Ascending aorta (tissue), 2 donors: ENCODE results near the gene ENPP5. TPM values are rescaled to one million over a fixed set of nuclear protein-coding genes. Genes with fewer than 3 reads are reported as not detected.

Source experiments
- DNase-seq, 2 donors: peaks; one replicate each; pipeline ENCODE4 v3.0.0-alpha.2; 2019; ENCODE audit warnings: low spot score in 2 of 2
- H3K27ac ChIP-seq, 2 donors: fragments of 200-600 bp; sonication (generic); one replicate each; pipeline ENCODE4 v1.5.1; 2016 to 2017; ENCODE audit warnings: mild to moderate bottlenecking in 1 of 2
- H3K27me3 ChIP-seq: fragments of 200-600 bp; sonication (generic); one replicate; pipeline ENCODE4 v1.5.1; 2017
- H3K36me3 ChIP-seq, 2 donors: fragments of 200-600 bp; sonication (generic); one replicate each; pipeline ENCODE4 v1.5.1; 2016
- H3K4me1 ChIP-seq, 2 donors: fragments of 200-600 bp; sonication (generic); one replicate each; pipeline ENCODE4 v1.5.1; 2016 to 2017; ENCODE audit warnings: mild to moderate bottlenecking in 1 of 2
- H3K4me3 ChIP-seq, 2 donors: fragments of 200-600 bp; sonication (generic); one replicate each; pipeline ENCODE4 v1.5.1; 2016 to 2017; ENCODE audit warnings: mild to moderate bottlenecking in 1 of 2
- H3K9me3 ChIP-seq, 2 donors: fragments of 200-600 bp; sonication (generic); one replicate each; pipeline ENCODE4 v1.5.1; 2016
- CTCF ChIP-seq, 3 experiments: fragments of 200-600 bp in 2 of 3; fragments of 450-650 bp in 1 of 3; sonication (generic) in 2 of 3; IDR thresholded peaks; one replicate each; pipeline ENCODE4 v1.5.1; 2016 to 2019; ENCODE audit warnings: antibody characterized with exemption in 3 of 3, mild to moderate bottlenecking in 1 of 3, moderate library complexity in 1 of 3
- intact Hi-C: fragments of 100-400 bp; cut with DNase I; formaldehyde crosslinking; loops from one replicate; pipeline ENCODE4 v1.15.1; 2023
- total RNA-seq: library from RNA; depleted of rRNA; stranded (reverse); fragments of >200 nt; gene quantifications from one replicate; pipeline ENCODE4 v1.1.0, GENCODE V29; 2016

The ENPP5 gene
- 0.53 TPM for total RNA-seq

DNA sequence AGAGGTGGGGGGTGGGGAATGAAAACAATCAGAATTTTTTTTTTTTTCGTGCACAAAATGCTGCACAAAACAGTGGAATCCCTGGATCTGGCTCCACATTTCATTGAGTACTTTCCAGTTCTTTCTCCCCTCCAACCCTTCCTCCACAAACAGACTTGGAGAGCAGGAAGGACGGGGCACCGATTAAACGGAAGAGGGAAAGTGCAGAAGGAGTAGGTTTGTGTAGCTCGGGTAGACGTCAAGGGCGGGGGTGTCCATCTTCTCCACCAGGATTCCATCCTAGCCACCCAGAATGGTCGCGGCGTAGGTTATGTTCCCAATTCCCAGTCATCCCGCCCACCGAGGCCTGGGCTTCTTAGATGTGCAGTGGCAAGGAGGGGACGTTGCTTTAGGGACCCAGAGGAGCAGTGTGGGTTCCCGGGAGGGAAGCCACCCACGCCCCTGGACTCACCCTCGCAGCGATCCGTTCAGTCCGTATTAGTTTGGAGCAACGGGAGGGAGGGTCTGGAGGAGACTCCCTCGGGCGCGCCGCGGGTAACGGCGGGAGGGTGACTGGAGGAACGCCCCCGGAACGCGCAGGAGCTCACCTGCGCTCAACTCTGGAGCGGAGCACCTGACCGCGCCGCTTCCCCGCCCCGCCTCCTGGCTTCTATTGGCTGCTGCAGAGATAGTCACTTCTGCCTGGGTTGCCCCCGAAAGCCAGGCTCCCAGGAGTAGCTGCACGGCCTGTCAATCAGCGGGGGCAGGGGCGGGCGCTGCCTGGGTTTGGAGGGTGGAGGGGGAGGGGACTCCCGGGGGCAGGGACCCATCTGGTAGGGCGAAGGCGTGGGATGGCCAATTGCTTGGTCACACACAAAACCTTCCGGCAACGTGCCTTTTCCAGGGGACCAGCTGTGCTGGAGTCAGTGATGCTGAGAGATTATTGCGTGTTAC lies at the start of gene ENPP5:
TSS of gene ENPP5 (minus strand) at position 624 of the 933 bp plus-strand sequence. CDS start 2,718 bp downstream, outside the sequence.
- TF ChIP-seq CTCF (IDR thresholded peaks at IDR 0.05): no peak
- Histone ChIP-seq H3K36me3 (no peaks in the 10 kb centered on the region), H3K27ac (no peak within 1 kb of the TSS), H3K4me3 (peak within 1 kb of the TSS; percentile 52 to 74), H3K27me3 (no peaks in the 10 kb centered on the region), H3K9me3 (no peaks in the 10 kb centered on the region), H3K4me1 (no peaks in the 10 kb centered on the region)
- intact Hi-C loops: no loop called here
- DNase-seq: peak; percentile 44 to 83

- H3K27ac ChIP-seq: peak overlapping the region; percentile 88 to 97
- no peaks in the 10 kb centered on the region for H3K9me3 ChIP-seq
- H3K4me3 ChIP-seq: no peak overlapping the region
- H3K36me3 ChIP-seq: peaks cover 0 to 19% of the 10 kb centered on the region in 2 donors
- H3K27me3 ChIP-seq: no peaks in the 10 kb centered on the region
- DNase-seq: no peak
- intact Hi-C loops: loop anchor here (2.0 to 5.0 kb wide), 6 partner anchors 92 to 561 kb away; partner anchors contain the start of genes ENPP4 and RCAN2
- no peak for TF ChIP-seq CTCF (IDR thresholded peaks at IDR 0.05)
- peaks cover 9 to 36% of the 10 kb centered on the region in 2 donors for H3K4me1 ChIP-seq
Observed at GRCh38 chr6:46219661-46220060, 48.9 kb upstream of the ENPP5 start.

- no peak for TF ChIP-seq CTCF (IDR thresholded peaks at IDR 0.05)
- no peaks in the 10 kb centered on the region for H3K27me3 ChIP-seq
- no peaks in the 10 kb centered on the region for H3K9me3 ChIP-seq
- peak overlapping the region; percentile 88 to 97 for H3K27ac ChIP-seq
- H3K4me3 ChIP-seq: no peak overlapping the region
- H3K36me3 ChIP-seq: peaks cover 0 to 15% of the 10 kb centered on the region in 2 donors
- peaks cover 9 to 36% of the 10 kb centered on the region in 2 donors for H3K4me1 ChIP-seq
- no peak for DNase-seq
- intact Hi-C loops: loop anchor here (5.0 kb wide), 1 partner anchor 91 kb away; the partner anchor contains the start of gene ENPP4
Observed at GRCh38 chr6:46218457-46218856, 47.7 kb upstream of the ENPP5 start.

- H3K4me1 ChIP-seq: peaks cover 9 to 36% of the 10 kb centered on the region in 2 donors
- H3K27me3 ChIP-seq: no peaks in the 10 kb centered on the region
- DNase-seq: peak in 1 of 2 donors; percentile 85
- peaks cover 0 to 10% of the 10 kb centered on the region in 2 donors for H3K36me3 ChIP-seq
- no peaks in the 10 kb centered on the region for H3K9me3 ChIP-seq
- intact Hi-C loops: loop anchor here (2.0 to 5.0 kb wide), 3 partner anchors 90 to 303 kb away; partner anchors contain the start of gene ENPP4
- no peak for TF ChIP-seq CTCF (IDR thresholded peaks at IDR 0.05)
- no peak overlapping the region for H3K4me3 ChIP-seq
- peak overlapping the region; percentile 88 to 97 for H3K27ac ChIP-seq
Observed at GRCh38 chr6:46217671-46218131, 46.9 kb upstream of the ENPP5 start.

GRCh38 chr6:46216879-46217278 lies 46.1 kb upstream of the ENPP5 start:
- H3K27ac ChIP-seq: peak overlapping the region; percentile 88 to 97
- no peak overlapping the region for H3K4me3 ChIP-seq
- TF ChIP-seq CTCF (IDR thresholded peaks at IDR 0.05): no peak
- H3K36me3 ChIP-seq: peaks cover 0 to 2% of the 10 kb centered on the region in 2 donors
- H3K9me3 ChIP-seq: no peaks in the 10 kb centered on the region
- intact Hi-C loops: loop anchor here (2.0 to 5.0 kb wide), 3 partner anchors 90 to 304 kb away; partner anchors contain the start of gene ENPP4
- no peak for DNase-seq
- no peaks in the 10 kb centered on the region for H3K27me3 ChIP-seq
- H3K4me1 ChIP-seq: peaks cover 9 to 36% of the 10 kb centered on the region in 2 donors
